Middle frontal gyrus (tissue), 1 donor: ENCODE measurements around the gene LKAAEAR1.

Experiments
- DNase-seq: peaks from one replicate; pipeline ENCODE4 v3.0.0-alpha.2; 2015; ENCODE audit warnings: low spot score; ENCODE audit errors: extremely low spot score

Gene LKAAEAR1

DNA sequence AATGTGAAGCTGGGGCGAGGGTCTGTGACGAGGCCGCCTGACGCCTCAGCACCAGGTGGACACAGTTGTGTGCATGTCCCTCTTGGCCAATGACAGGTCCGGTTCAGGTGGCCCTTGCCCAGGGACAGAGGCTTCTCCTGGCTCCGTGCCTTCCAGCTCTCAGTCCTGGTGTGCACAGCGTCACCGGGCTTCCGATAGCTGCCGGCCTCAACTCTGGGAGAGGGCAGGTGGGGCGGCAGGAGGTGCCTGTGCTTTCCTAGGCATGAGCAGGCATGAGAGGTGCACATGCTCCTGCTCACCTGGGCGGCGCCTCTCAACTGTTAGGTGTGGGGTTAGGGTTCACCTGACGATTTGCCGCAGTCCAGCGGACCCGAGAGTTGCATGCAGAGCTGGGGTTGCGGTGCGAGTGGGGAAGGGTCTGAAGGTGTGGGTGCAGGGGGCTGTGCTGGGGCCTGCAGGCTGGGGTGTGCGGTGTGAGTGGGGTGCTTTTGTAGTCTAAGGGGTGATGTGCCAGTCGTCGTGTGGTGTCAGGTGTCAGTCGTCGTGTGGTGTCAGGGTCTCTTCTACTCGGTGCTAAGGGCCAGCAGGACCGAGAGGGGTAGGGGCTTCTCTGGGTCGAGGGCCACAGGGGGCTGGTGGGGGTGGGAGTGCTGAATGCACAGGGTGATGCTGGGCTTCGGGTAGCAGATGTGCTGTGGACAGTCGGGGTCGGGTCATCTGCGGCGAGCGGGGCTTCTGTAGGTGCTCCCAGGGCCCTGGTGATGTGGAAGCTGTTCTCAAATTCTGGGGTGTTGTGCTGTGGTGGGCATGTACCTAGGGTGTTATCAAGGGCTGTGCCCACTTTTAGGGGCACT, 31.0 kb downstream of the LKAAEAR1 start:
- no peak for DNase-seq

DNA sequence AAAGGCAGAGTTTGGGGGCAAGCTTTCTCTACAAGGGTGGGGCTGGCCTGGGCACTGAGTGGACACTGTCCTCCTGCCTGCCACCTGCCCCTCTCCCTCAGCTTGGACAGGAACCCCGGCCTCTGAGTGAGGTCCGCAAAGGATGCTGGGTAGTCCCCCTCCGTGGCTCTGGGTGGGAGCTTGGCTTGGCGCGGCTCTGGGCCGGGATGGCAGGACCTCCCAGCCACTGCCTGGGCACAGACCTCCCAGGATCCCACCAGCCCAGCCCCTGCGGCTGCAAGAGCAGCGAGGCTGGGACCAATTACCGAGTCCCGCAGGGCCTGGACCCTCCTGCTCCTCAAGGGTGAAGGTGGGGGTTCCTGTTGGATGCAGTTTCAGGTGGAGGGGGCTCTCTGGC, 31.9 kb downstream of the LKAAEAR1 start:
- DNase-seq, result no peak

DNA sequence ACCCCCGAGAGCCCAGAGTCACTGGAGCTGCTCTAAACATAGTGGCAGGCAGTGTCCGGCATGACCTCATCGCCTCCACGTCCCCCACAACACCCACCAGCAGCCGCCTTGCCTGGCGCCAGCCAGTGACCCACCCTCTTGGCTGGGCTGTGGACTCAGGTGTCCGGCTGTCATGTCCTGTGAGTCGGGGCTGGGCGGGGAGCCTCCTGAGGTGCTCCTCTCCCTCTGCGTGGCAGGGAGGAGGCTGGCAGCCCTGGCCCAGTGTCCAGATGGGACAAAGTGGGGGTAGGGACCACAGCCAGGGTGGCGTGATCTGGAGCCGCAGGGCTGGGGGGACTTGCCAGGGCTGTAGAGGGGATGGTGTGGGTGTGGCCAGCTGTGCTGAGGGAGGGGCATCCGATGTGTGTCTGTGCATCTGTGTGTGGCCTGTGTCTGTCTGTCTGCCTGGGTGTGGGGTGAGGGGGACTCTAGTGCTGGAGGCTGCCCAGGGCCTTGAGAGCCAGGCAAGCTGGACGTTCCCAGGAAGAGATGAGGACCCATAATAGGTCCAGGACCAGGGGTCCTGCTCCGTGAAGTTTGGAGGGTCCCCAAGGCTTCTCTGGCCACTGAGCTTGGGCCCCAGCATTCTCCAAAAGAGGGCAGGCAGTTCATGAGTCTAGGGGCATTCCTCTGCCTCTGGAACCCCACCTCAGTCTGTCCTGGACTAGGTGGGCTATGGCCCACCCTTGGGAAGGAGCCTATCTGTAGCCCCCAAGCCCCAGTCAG, 32.5 kb downstream of the LKAAEAR1 start:
- no peak for DNase-seq

DNA sequence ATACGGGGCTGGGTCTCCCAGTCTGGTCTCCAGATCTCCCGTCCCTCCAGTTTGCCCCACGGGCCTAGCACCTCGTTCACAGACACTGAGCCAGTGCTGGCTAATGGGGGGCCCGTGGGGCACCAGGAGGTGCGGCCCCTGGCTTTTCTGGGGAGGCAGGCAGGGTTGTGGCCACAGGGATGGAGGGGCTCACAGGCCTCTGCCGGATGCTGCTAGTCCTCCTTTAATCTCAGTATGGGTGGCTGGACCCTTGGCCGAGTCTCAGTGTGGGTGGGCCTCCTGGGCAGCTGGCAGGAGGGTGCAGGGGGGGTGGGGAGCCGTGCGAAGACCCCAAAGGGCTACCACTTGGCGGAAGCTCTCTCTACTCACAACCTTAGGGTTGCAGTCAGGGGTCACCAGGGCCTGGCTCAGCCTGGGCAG, 33.2 kb downstream of the LKAAEAR1 start:
- DNase-seq, result no peak

DNA sequence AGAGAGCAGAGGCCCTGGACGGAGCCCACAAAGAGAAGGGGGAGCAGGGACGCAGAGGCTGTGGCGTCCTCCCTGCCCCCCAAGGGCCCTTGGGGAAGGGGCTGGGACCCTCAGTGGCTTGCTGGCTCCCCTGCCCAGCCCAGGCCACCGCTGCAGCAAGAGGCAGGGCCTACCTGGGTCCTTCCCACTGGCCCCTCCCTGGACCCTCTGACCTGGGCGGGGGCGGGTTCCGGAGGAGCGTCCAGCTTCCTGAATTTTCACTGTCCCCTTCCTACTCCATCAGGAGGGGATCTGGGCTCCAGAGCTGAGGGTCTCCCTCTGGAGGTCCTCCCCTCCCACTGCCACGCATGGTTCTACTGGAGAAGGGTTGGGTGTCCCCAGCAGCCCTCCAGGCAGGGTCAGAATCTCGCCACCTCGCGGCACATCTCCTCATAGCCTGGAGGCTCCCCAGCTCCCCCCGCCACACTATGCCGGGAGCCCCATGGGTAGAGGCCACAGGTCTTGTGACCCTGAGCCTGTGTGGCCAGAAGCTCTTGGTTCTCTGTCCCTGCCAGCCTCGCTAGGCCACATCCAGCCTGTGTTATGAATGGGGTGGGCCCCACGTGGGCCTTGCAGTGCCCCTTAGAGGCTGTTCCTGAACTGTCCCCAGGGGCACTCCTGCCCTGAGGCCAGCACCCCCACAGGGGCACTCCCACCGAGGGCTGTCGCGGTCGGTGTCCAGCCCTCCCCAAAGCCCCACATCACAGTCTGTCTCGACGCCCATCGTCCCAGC, 33.8 kb downstream of the LKAAEAR1 start:
- DNase-seq, result no peak

DNA sequence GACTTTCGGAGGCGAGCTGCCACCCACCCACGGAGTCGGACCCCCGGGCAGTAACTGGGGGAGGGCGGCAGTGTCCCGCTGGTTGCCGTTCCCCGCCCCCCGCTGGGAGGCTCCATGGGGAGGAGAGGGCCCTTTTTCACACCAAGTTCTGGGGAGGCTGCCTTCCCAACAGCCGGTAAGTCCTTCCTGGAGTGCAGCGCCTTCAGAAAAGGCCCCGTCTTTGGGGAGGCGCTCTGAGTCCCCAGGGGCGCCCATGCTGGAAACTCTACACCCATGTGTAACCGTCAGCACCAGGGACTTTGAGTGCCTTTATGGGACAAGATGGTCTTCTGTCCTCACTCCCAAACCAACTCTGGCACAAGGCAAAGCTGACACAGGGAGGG, 34.3 kb downstream of the LKAAEAR1 start:
- DNase-seq, result no peak

DNA sequence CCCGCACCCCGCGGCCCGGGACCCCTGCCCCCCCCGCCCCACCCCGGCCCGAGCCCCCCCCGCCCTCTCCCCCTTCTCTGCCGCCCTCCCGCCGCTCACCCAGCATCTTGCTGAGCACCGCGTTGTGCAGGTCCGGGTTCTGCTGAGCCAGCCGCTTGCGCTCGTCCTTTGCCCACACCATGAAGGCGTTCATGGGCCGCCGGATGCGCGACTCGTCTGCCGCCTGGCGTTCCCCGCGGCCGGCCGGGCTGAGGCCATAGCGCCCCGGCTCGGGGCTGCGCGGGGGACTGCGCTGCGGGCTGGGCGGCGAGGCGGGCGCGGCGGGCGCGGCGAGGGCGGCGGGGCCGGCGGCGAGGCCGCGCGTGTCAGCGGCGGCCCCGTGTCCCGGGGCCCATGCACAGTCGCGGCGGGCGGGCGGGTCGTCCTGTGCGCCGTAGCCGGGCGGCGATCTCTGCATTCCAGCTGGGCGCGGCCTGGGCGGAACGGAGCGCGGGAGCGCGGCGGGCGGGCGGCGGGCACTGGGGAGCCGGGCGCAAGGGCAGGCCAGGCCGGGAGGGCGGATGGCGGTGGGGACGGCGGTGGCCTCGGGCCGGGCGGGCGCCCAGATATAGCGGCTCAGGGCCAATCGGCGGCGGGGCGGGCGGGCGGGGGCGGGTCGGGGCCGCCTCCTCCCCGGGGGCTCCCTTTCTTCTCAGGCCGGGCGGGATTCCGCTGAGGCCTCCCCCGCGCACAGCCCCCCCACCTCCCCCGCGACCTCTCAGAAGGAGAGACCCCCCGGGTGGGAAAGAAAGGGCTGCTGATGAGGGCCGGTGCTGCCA, 34.9 kb downstream of the LKAAEAR1 start, which contains the start of gene SOX18:
SOX18 (minus strand) TSS at position 580 of the 818 bp plus-strand sequence; CDS start at position 457, 123 bp downstream.
- no peak for DNase-seq

DNA sequence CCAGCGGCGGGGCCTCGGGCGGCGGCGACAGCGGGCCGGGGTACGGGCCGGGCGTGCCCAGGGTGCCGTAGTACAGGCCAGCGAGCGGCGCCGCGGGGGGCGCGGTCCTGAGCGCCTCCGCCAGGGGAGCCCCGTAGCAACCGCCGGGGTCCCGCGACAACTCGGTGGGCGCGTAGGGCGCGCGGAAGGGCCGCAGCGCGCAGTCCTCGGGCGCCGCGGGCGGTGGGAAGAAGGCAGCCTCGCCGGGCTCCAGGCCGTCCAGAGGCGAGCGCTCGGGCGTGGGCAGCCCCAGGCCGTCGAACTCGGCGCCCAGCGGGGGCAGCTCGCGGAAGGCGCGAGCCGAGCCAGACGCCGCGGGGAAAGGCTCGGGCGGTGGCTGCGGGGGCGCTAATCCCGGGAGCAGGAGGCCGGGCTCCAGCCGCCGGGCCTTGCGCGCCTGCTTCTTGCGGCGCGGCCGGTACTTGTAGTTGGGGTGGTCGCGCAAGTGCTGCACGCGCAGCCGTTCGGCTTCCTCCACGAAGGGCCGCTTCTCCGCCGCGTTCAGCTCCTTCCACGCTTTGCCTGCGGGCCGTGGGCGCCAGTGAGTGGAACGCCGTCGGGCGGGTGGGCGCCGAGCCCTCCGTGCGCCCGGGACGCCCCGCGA, 35.7 kb downstream of the LKAAEAR1 start:
- no peak for DNase-seq

DNA sequence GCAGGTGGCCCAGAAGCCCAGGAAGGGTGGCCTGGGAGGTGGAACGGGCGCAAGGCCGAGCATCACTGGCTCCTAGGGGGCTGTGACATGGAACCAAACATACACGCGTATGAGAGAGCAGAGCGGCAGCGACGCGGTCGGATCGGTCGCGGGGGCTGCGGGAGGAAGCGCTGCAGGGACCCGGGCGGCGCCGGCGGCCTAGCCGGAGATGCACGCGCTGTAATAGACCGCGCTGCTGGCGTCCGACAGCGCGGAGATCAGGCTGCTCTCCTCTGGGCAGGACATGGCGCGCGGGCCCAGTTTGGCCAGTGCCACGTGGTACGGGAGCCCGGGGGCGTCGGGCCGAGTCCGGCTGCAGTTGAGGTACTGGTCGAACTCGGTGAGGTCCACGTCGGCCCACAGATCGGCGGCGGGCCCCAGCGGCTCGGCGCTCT, 36.2 kb downstream of the LKAAEAR1 start:
- DNase-seq, result no peak

DNA sequence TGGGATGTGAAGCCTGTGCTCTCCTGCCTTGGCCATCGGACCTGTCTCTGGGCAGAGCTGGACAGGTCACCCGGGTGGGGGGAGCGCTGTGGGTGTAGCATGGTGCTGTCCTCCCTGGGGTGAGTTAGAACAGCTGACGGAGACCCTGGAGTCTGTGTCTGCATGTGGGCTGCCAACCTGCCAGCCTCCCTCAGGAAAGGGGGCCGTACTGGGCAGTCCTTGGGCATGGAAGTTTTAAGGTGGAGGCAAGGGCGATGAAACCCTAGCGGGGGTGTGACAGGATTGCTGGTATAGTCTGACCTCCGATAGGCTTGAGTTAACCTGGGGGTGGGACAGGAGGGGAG, 37.2 kb downstream of the LKAAEAR1 start:
- no peak for DNase-seq

DNA sequence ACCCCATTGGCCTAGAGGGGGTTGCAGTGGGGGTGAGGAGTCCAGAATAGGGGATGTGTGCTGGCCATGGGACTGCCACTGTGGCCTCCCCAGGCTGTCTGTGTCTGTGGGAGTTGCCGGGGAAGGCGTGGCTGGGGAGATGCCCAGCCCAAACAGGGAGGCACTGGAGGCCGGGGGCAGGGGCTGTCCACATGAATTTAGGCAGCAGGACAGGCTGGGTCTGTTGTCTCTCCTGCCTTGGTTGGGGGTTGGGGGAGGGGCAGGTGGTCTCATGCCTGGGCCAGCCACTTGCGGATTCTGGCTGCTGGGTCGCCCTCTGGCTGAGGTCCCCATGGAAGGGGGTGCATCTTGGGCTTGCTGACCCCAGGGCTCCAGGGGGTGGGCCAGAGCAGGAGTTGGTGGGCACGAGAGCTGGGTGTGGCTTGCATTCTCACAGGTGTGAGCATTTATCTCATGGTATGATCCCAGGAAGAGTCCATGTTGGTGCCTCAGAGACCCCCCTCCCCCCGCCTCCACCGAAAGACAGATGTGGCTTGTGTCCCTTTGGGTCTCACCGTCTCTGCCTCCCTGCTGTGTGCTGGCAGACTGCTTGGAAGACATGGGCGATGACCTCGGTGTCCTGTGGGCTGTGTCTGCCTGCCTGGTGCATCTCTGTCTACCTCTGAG, 38.7 kb downstream of the LKAAEAR1 start:
- no peak for DNase-seq

DNA sequence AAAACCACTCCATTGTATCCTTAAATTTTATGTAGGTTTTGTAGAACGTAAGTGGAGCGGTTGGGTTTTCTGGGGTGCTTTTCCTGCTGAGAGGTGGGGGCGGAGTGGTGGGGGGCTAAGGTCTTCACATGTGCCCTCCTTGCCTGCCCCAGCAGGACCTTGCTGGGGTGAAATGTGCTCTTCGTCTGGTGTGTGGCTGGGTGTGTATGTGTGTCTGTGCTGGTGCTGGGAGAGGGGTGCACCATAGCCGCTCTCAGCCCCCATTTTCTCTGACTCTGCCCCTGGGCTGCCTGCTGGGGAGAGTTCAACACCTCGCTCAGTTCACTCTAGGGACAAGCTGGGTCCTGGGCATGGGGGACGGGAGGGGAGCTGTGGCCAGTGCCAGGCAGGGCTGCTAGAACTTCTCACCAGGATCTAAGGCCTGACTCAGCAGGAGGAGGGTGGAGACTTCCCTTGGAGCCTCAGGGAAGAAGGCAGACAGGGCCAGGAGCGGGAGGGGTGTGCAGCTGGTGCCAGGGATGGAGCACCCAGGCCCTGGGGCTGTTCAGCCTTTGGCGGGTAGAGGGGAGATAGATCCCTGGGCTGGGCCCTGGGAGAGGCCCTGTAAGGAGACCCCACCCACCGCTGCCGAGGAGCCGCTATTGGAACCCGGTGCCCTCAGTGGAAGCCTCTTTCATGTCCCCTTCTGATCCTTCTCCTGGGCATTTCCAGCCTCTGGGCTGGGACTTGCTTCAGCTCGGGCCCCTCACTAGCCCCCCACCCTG, 39.5 kb downstream of the LKAAEAR1 start:
- DNase-seq, result no peak

DNA sequence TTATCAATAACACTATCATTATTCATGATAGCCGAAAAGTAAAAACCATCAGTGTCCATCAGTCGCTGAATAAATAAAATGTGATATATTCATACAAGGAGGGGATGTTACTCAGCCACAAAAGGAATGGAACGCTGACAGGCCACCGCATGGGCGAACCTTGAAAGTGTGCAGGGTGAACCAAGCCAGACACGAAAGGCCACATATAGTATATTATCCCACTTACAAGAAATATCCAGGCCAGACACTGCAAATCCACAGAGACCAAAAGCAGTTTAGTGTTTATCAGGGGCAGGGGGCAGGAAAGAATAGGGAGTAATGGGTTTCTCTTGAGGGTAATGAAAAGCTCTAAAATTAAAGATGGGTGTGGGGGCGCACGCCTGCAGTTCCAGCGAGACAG, 40.4 kb downstream of the LKAAEAR1 start:
- no peak for DNase-seq

DNA sequence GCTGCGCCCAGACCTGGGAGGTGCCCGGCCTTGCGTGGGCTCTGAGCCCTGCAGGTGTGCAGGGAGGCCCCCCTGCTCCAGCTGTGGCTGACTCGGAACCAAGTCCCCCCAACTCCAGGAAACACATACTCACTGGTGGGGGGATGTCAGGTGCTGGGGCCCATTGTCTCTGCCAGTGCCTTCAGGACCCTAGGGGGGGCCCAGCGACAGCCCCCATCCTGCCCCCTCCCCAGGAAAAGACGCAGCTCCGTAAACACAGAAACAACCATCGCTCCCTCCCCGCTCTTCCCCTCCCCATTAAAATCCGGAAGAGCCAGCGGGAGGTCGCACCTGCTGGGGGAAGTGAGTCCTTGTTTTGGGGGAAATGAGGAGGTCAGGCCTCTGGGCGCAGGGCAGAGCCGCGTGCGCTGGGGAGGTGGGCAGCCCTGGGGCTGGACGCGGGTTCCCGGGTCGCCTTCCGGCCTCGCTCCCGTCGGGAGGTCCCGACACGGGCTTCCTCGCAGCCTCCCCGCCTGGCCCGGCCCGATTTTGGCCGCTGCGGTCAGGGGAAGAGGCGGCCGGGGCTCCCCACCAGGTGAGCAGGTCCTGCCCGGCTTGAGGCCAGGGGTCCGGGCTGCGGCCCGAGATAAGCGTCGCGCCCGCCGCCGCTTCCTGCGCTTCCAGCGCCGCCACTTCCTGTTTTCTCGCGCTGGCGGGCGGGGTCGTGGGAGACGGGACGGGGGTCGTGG, 42.0 kb downstream of the LKAAEAR1 start:
- DNase-seq, result no peak

DNA sequence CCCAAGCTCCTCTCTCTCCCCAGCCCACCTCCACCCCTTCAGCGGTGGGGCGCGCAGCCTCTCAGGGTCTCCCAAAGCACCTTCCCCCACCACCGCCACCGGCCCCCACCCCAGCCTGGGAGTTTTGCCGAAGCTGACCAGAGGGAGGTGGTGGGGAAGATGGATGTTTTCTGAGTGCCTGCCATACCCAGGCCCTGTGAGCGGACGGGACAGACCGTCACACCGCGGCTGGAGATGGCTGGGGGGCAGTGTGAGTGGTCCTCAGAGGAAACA, 42.5 kb downstream of the LKAAEAR1 start:
- no peak for DNase-seq

DNA sequence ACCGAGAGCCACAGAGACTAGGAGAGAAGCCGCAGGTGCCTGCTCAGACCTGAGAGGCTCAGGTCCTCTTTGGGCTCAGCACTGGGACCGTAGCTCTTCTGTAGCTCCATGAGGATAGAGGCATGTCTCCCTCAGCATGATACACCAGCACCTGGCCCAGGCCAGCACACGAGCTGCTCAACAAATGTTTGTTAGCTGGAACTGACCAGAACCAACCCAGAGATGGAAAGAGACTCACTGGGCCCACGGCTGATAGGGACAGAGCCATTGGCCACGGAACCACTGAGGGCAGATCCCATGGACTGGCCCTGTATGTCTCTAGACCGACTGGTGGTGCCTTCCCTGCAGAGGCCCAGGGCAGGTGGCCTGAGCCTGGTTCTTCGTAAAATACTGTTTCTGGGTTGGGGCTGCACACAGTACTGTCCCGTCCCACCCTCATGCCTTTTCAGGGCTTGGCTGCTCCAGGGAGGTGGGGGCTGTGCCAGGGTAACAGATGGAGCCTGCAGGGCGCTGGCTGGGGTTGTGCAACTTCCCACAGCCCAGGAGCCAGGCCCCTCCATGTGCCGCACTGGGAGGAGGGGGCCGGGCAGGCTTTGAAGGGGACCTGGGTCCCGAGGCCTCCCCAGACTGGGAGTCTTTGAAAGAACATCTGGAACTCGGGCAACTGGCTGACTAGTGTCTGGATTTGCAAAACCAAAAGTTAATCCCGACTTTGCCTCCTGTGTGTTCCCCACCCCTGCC, 43.0 kb downstream of the LKAAEAR1 start:
- no peak for DNase-seq

DNA sequence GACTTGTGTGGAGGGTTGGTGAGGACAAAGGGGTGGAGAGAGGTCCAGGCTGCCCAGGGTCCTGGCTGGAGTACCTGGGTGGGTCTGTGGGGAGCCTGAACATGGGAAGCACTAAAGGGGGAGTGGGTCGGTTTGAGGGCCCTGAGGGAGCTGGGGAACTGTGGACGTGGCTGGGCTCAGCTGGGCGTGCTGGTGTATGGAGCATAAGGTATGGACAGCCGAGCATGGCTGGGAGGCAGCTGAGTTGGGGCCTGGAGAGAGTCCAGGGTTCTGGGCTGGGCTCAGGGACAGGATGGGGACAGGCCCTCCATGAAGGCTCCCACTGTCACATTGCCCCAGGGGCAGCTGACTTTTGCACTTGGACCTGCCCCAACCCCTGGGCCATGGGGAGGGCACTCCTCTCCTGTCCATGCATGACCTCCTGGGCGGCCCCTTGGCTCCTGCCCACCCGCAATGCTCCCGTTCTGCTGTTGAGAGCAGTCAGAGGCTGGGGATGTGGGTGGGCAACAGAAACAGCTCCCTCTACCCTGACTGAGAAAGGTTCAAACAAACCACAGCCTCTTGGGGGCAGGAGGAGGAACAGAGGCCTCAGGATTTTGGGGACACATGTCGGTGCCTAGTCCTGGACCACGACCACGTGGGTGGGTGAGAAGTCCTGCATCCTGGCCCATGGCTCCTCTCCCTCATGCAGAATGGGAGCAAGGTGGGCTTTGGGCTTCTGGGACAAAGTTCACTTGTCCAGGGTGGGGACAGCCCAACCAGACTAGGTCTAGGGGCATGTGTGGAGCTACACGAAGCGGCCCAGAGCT, 43.8 kb downstream of the LKAAEAR1 start:
- DNase-seq, result no peak
